Stimulated activated naive CD8-positive, alpha-beta T cell treated with anti-CD3 and anti-CD28 coated beads, Interleukin-15, Interleukin-2, amounts not matched to agents 100 ng/mL and 50 ng/mL, for 24 hours (primary cell): ENCODE measurements around the gene MUC2.

Experiments used
- H3K27ac Mint-ChIP-seq: one replicate; pipeline ENCODE4 v1.8.0; 2021; ENCODE audit warnings: mild to moderate bottlenecking, mixed read lengths
- H3K27me3 Mint-ChIP-seq: one replicate; pipeline ENCODE4 v1.8.0; 2021; ENCODE audit warnings: mixed read lengths
- H3K36me3 Mint-ChIP-seq: one replicate; pipeline ENCODE4 v1.8.0; 2021; ENCODE audit warnings: low read depth, mixed read lengths
- H3K4me1 Mint-ChIP-seq: one replicate; pipeline ENCODE4 v1.8.0; 2021; ENCODE audit warnings: low read depth, mixed read lengths
- H3K4me3 Mint-ChIP-seq: one replicate; pipeline ENCODE4 v1.8.0; 2021; ENCODE audit warnings: mild to moderate bottlenecking, mixed read lengths
- H3K9me3 Mint-ChIP-seq: one replicate; pipeline ENCODE4 v1.8.0; 2021; ENCODE audit warnings: mixed read lengths

Gene MUC2

DNA sequence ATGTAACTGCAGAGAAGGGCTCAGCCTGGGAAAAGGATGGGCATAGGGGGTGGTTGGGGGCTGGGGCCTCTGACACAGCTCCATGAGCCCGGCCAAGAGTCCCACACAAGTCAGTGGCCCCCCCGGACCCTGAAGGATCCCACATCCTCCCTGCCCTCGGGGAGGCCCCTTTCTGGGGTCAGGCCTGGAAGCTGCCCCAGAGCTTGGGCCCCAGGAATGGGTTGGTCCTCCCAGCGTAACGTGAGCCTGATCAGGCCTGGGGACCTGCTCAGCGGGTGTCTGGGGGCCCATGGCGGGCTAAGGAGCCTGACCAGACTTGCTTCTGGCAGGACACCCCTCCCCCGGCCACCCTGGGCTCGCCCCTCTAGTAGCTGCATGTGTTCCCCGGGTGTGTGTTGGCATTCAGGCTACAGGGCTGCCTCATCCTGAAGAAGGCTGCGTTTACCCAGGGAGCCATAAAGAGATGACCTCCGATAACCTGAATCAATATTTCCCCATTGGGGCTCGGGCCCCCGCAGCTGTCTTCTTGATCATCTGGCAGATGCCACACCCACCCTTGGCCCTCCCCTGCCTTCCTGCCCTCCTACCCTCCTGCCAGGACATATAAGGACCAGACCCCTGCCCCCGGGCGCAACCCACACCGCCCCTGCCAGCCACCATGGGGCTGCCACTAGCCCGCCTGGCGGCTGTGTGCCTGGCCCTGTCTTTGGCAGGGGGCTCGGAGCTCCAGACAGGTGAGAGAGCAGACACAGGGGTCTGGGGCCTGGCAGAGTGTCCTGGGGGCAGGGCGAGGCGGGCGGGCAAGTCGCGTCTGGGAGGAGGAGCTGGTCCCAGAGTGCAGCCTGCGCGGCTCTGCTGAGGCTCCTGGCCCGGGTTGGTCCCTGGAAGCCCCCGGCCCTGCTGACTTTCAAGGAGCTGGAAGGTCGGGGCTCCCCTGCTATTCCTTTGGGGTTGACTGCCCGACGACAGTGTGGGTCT is at the start of gene MUC2:
Gene MUC2, plus strand, starts transcription at position 631 of the 978 bp plus-strand sequence.
- no peaks in the 10 kb centered on the region for H3K9me3 Mint-ChIP-seq
- no peak within 1 kb of the TSS for H3K27ac Mint-ChIP-seq
- H3K27me3 Mint-ChIP-seq = no peaks in the 10 kb centered on the region
- no peaks in the 10 kb centered on the region for H3K4me1 Mint-ChIP-seq
- no peaks in the 10 kb centered on the region for H3K36me3 Mint-ChIP-seq
- H3K4me3 Mint-ChIP-seq = no peak within 1 kb of the TSS

DNA sequence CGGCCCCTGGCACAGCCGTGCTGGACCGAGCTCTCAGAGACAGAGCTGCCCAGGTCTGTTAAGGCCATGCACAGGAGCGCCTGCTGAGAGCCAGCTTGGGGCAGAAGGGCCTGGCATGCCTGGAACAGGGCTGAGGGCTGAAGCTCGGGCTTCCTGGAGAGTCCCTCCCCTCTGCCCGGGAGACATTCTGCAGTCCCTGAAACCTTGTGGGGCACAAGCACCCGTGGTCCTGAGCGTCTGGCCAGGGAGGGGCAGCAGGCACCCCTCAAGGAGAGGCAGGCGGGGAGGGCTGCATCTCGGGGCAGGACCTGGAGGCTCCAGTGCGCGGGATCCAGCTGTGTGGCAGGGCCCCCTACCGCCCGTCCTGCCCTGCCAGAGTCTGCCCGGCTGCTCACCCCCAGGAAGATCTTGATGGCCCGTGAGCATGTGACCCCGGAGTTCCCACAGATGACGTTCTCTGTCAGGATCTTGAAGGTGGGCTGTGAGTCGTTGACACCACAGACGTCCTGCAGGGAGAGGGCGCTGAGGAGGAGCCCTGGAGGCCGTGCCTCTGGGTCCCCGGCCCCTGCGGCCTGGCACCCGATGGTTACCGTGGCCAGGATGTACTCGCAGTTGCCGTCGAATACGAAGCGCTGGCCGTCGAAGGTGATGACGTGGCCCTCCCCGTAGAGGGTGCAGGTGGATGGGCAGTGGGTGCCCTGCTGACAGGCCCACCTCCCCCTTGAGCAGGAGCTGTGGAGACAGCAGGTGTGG is 49.1 kb upstream of the MUC2 start:
- H3K27ac Mint-ChIP-seq = no peak overlapping the region
- H3K9me3 Mint-ChIP-seq = no peaks in the 10 kb centered on the region
- no peak overlapping the region for H3K4me3 Mint-ChIP-seq
- H3K4me1 Mint-ChIP-seq = no peaks in the 10 kb centered on the region
- no peaks in the 10 kb centered on the region for H3K36me3 Mint-ChIP-seq
- no peaks in the 10 kb centered on the region for H3K27me3 Mint-ChIP-seq

DNA sequence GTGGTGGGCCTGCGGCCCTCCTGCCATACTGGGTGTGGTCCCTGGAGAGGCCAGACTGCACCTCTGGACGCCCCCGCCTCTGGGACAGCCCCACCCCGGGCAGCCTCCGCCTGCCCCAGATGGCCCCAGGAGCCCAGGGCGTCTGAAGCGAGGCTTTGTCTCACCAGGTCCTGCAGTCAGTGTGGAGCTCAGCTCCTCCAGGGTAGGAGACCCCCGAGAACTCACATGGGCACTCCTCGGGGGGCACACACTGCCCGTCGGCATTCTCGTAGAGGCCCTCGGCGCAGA is 48.6 kb upstream of the MUC2 start:
- no peaks in the 10 kb centered on the region for H3K36me3 Mint-ChIP-seq
- no peak overlapping the region for H3K27ac Mint-ChIP-seq

DNA sequence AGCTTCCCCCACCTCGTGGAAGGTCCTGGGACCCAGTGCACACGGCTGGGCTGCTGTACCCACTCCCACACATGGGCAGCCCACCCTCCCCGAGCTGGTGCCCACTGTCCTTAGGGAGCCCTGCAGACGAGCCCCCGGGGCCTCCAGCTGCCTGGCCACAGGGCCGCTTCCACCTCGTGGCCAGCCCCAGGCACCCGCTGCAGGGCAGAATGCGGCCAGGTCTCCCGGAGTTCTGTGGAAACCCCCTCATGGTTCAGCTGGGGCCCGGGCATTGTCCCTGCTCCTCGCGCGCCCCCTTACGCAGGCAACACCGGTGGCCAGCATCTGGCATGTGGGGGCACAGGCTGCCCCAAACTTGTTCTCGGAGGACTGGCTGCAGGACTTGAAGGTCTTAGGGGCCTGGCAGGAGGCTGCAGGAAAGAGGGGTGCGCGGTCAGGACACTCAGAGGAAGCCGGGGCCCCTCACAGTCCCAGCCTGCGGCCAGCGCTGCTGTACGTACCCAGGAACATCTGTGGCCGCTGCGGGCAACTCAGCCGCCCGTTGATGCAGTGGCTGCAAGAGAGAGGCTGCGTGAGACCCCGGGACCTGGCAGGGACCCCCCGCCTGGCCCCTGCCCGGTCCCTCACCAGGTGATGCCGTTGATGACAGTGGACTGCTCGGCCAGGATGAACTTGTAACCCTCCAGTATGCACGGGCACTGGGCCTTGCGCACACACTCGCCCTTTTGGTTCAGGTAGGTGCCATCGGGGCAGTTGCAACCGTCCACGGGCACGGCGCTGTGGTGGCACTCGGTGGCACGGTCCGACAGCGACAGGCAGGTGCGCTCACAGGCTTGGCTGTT is 47.8 kb upstream of the MUC2 start:
- Mint-ChIP-seq H3K36me3 (no peaks in the 10 kb centered on the region), H3K4me1 (no peaks in the 10 kb centered on the region), H3K9me3 (no peaks in the 10 kb centered on the region), H3K4me3 (no peak overlapping the region), H3K27ac (no peak overlapping the region), H3K27me3 (no peaks in the 10 kb centered on the region)

More for the DNA sequence above, 48.6 kb upstream of the MUC2 start:
- Mint-ChIP-seq H3K9me3 (no peaks in the 10 kb centered on the region), H3K4me1 (no peaks in the 10 kb centered on the region), H3K27me3 (no peaks in the 10 kb centered on the region), H3K4me3 (no peak overlapping the region)

DNA sequence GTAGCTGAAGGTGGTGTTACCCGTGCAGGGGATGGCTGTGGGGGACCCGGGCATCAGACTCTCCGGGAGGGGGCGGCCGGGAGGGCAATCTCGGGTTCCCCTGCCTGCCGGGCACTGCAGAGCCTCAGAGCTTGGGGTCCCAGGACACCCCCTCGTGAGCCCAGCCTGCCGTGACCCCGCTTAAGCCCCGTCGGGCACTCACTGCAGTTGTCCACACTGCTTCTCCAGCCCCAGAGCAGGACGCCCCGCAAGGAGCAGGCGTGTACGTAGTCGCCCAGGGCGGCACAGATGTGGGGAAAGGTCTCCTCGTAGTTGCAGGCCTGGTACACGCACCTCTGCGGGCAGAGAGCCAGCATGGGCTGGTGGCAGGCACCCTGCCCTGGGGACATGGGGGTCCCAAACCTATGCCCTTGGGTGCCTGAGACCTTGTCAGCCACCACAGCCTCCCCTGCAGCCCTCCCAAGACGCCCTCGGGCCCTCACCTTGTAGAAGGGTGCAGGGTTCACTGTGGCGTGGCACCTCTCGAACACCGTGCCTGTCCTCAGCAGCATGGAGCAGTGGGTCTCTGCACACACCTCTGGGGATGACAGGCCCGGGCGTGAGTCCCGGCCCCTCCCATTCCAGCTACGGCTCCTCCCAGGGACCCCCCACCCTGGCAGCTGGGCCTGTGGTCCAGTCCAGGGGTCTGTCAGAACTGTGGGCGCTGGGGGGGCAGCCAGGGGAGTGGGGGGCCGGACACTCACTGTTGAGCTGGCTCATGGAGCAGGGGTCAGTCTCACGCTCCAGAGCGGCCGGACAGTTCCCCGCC is 47.0 kb upstream of the MUC2 start:
- Mint-ChIP-seq H3K4me1 (no peaks in the 10 kb centered on the region), H3K27me3 (no peaks in the 10 kb centered on the region), H3K9me3 (no peaks in the 10 kb centered on the region), H3K4me3 (no peak overlapping the region), H3K27ac (no peak overlapping the region), H3K36me3 (no peaks in the 10 kb centered on the region)

DNA sequence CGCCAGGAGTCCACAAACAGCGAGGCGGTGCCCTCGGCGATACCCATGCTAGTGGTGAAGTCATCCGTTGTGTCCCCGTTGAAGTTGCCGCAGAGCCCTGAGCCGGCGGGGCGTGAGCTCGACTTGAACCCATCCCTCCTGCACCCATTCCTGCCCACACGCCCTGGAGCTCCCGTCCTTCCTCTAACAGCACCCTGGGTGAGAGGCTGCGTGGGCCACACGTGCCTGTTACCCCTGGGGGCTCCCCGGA is 46.5 kb upstream of the MUC2 start:
- H3K27me3 Mint-ChIP-seq = no peaks in the 10 kb centered on the region
- H3K4me1 Mint-ChIP-seq = no peaks in the 10 kb centered on the region
- H3K36me3 Mint-ChIP-seq = no peaks in the 10 kb centered on the region
- no peaks in the 10 kb centered on the region for H3K9me3 Mint-ChIP-seq
- H3K4me3 Mint-ChIP-seq = no peak overlapping the region
- no peak overlapping the region for H3K27ac Mint-ChIP-seq

DNA sequence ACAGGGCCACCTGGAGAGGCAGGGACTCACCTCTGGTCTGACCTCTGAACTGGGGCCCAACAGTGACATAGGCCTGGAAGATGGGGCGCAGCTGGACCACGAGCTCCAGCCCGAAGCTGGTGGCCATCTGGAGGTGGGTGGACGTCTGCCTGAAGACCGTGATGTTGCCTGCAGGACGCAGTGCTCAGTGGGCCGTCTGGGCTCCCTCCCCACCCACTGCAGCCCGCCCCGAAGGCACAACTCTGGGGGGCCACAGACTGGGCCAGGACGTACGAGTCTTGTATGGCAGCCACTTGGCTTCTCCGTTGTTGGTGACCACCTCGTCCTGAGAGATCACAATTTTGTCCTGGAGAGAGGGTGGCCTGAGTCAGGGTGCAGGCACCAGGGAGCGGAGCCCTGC is 46.1 kb upstream of the MUC2 start:
- Mint-ChIP-seq H3K27me3 (no peaks in the 10 kb centered on the region), H3K36me3 (no peaks in the 10 kb centered on the region), H3K27ac (no peak overlapping the region), H3K4me3 (no peak overlapping the region), H3K9me3 (no peaks in the 10 kb centered on the region), H3K4me1 (no peaks in the 10 kb centered on the region)

DNA sequence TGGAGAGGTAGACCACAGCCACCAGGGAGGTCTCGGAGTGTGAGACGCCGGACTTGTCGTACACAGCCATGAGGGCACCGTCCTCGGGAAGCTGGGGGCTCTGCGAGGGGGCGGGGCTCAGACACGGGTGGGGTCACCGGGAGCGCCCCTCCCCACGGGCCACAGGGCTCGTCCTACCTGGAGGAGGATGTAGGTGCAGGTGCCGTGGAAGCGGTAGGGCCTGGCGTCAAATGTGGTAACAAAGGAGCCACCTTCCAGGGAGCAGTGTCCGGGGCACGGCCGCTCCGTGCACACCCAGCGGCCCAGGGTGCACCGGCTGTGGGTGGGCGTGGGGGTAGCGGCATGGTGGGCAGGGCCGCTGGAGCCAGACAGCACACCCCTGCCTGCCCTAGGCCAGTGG is 45.6 kb upstream of the MUC2 start:
- no peak overlapping the region for H3K27ac Mint-ChIP-seq
- no peak overlapping the region for H3K4me3 Mint-ChIP-seq
- no peaks in the 10 kb centered on the region for H3K36me3 Mint-ChIP-seq
- H3K9me3 Mint-ChIP-seq = no peaks in the 10 kb centered on the region
- H3K27me3 Mint-ChIP-seq = no peaks in the 10 kb centered on the region
- no peaks in the 10 kb centered on the region for H3K4me1 Mint-ChIP-seq

DNA sequence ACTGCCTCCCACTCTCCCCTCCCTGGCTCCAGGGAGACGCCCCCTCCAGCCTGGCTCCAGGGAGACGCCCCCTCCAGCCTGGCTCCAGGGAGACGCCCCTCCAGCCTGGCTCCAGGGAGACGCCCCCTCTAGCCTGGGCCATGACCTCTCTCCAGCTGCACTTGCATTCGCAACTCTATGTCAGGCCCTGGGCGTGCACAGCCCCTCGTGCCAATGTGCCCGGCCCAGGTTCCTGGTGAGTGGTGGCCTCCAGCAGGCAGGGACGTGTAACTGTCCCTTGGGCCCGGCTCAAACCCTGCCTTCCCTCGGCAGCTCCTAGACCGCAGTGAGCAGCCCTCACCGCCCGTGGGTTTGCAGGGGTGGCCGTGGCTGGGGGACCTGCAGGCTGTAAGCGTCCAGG is 45.0 kb upstream of the MUC2 start:
- H3K4me1 Mint-ChIP-seq = no peaks in the 10 kb centered on the region
- no peaks in the 10 kb centered on the region for H3K36me3 Mint-ChIP-seq
- H3K27me3 Mint-ChIP-seq = no peaks in the 10 kb centered on the region
- H3K4me3 Mint-ChIP-seq = no peak overlapping the region
- no peaks in the 10 kb centered on the region for H3K9me3 Mint-ChIP-seq
- no peak overlapping the region for H3K27ac Mint-ChIP-seq

DNA sequence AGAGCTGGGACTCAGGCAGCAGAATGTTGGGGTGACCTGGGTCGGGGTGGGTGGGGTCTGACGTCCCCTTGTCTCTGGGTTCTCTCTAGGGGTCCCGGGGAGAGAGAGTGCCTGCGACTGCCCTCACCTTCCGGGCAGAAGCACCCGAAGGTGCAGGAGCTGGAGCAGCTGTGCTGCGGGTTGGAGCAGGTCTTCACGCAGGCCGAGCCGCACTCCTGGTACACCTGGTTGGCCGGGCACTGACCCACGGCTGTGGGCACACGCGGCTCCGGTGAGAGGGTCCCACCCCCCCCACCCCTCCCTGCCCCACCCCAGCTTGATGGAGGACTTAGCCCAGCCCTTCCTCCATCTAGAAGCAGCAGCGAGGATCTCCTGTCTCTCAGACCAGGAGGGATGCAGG is 44.6 kb upstream of the MUC2 start:
- no peaks in the 10 kb centered on the region for H3K36me3 Mint-ChIP-seq
- H3K27ac Mint-ChIP-seq = no peak overlapping the region
- H3K27me3 Mint-ChIP-seq = no peaks in the 10 kb centered on the region
- H3K9me3 Mint-ChIP-seq = no peaks in the 10 kb centered on the region
- H3K4me1 Mint-ChIP-seq = no peaks in the 10 kb centered on the region
- no peak overlapping the region for H3K4me3 Mint-ChIP-seq

DNA sequence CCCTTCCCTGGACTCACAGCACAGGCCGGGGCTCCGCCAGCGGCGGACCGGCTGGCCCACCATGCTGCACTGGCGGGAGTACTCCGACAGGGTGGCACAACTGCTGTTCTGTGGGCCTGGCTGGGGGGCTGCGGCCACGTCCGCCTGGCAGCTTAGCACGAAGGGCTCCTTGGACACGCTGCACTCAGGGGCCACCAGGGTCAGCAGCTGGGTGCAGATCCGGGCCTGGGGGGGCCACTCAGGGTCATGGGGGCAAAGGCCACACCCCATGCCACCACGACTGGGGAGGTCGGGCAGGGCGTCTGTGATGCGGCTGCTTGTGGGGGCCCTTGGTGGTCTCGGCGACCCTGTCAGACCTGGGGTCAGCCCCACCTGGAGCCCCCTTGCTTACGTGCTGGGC is 44.1 kb upstream of the MUC2 start:
- Mint-ChIP-seq H3K27me3 (no peaks in the 10 kb centered on the region), H3K27ac (no peak overlapping the region), H3K4me1 (no peaks in the 10 kb centered on the region)

DNA sequence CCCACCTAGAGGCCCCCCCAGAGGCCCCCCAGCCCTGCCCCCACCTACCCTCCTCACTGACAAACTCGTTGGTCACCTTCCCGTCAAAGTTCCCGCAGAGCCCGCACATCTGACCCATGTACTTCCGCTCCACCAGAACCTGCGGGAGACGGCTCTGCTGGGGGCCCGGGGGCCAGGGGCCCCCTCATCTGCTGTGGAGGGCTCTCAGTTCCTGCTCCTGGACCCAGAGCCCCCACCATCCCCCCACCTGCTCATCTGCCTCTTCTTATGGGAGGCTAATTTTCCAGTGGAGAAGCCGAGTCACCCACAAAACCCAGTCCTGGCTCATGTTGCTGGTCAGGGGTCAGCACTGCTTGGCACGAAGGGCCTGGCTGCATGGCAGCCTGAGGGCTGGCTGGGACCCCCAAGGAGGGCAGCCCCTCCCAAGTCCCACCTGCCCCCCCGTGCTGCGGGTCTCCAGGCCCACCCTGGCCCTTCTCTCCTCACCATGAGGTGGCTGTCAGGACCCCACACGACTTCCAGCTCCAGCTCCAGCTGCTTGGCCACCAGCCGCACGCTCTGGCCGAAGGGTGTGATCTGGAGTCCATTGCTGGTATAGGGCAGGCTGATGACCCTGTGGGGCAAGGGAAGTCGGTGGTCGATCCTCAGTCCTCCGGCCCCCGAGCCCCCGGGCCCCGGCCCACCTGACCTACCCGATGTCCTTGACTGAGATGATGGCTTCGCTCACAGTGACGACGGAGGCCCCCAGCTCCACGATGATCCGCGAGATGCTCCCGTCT is 43.4 kb upstream of the MUC2 start:
- Mint-ChIP-seq H3K27ac (no peak overlapping the region), H3K9me3 (no peaks in the 10 kb centered on the region), H3K4me3 (no peak overlapping the region), H3K27me3 (no peaks in the 10 kb centered on the region), H3K36me3 (no peaks in the 10 kb centered on the region), H3K4me1 (no peaks in the 10 kb centered on the region)

More for the DNA sequence above, 44.1 kb upstream of the MUC2 start:
- Mint-ChIP-seq H3K9me3 (no peaks in the 10 kb centered on the region), H3K4me3 (no peak overlapping the region), H3K36me3 (no peaks in the 10 kb centered on the region)

DNA sequence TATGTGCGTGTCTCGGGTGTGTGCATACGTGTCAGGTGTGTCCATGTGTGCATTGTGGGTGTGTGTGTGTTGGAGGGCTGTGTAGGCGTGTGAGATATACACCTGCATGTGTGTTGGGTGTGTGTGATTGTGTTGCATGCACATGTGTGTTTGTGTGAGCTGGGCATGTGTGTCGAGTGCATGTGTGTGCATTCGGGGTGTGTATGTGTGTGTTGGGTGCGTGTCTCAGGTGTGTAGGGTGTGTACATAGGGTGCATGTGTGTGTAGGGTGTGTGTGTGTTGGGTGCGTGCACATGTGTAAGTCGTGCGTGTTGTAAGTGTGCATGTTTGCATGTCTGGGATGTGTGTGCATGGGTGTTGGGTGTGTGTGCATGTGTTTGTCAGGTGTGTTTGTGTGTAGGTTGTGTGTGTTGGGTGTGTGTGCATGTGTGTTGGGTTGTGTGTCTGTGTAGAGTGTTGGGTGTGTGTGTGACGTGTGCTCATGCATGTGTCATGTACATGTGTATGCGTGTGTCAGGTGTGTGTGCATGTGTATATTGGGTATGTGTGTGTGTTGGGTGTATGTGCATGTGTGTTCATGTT is 42.3 kb upstream of the MUC2 start:
- H3K9me3 Mint-ChIP-seq = no peaks in the 10 kb centered on the region
- no peak overlapping the region for H3K4me3 Mint-ChIP-seq
- H3K27ac Mint-ChIP-seq = no peak overlapping the region
- H3K4me1 Mint-ChIP-seq = no peaks in the 10 kb centered on the region
- H3K27me3 Mint-ChIP-seq = no peaks in the 10 kb centered on the region
- H3K36me3 Mint-ChIP-seq = no peaks in the 10 kb centered on the region
